Superior temporal gyrus (tissue), 1 donor: ENCODE measurements around the gene AGTRAP.

Experiments
- DNase-seq: peaks from one replicate; pipeline ENCODE4 v3.0.0-alpha.2; 2016; ENCODE audit errors: extremely low spot score

AGTRAP gene

DNA sequence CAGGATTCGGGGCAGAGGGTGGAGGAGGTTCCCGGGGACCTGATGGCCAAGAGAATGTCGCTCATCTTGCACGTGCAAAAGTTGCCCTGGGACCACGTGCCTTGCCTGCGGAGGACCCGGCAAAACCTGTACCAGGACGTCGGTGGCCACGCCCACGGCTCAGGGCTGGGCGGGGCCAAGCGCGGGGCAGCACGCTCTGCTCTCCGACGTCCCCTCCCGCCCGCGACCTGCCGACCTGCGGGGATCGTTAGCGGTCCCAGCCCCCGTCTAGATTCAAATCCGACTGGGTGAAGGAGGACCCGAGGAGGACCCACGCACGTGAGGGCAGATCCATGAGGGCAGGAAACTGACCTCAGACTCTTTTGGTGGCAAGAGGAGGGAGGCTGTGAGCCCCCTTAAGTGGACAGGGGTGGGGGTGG, 26.1 kb downstream of the AGTRAP start, which contains the start of gene C1orf167:
Gene C1orf167 (plus strand): TSS at position 206 of the 419 bp plus-strand sequence. CDS start 2,208 bp downstream, outside the sequence.
- DNase-seq = no peak

DNA sequence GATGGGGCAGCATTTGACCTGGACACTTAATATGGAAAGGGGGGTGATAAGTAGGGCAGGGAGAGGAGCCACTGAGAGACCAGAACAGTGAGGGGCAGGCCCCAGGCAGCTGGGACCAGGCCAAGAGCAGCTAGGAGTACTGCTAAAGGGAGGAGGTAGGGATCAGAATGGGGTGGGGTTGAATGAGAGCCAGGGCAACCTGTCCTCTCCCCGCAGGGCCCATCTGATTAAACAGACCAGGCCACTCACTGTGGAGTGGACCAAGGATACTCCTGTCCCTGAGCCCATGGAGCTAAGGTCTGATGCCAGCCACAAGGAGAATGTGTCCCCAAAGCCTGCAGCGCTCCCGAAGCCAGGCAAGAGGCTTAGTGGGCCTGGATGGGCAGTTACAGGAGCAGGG, 28.2 kb downstream of the AGTRAP start:
- DNase-seq = no peak

DNA sequence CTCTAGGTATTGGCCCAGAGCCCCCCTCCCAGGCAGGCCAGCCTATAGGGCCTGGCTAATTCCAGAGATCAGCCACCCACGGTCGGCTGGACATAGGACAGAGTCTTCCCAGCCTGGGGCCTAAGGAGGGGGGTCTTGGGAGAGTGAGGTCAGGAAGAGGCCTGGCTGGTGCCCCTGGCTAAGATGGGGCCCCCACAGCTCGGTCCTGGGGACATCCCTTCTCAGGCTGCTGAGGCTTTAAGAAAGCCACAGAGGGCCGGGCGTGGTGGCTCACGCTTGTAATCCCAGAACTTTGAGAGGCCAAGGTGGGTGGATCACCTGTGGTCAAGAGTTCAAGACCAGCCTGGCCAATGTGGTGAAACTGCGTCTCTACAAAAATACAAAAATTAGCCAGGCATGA, 28.6 kb downstream of the AGTRAP start:
- no peak for DNase-seq

DNA sequence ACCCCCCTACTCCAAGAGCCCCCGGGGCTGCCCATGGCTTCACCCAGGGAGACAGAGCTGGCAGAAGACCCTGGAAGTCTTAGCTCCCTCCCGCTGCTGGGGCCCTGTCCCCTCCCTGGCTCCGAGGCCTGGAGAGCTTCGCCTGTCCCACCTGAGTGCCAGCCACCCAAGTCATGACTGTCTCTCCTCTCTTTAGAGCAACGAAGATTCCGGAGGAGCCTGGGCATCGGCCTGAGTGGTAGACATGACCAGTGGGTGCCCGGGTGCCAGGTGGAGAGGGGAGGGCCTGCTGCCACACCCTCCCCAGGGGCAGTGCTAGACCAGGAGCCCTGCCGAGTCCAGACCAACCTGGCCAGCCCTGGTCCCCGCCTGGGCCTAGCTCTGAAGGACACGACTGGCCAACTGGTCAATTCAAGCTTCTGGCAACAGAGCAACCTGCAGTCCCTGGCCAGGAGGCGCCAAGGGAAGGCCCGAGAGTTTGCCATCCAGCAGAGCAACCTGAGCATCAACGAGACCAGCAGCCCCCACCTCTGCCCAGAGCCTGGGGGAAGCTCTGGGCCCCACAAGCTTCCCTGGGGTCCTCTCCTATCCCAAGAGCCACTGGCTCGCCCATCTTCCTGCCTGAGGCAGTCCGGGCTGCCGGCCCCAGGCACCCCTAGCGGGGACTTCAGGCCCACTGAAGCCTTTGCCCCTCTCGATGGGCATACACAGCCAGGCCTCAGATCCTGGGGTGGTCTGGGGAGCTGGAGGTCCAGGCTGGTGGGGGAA, 29.9 kb downstream of the AGTRAP start:
- no peak for DNase-seq

DNA sequence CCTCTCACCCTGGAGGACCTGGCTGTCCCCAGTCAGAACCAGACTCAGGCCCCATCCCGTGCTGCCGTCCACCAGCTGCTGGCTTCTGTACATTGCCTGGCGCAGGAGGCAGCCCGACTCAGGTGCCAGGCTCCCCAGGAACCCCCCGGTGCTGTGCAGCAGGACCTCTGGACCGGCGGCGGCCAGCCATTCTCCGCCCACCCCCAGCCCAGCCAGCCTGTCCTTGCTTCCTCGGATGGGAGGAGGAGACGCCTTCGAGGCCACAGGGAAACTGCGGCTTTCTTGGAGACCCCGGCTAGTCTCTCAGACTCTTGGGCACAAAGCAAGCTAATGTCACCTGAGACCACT, 30.5 kb downstream of the AGTRAP start:
- no peak for DNase-seq

DNA sequence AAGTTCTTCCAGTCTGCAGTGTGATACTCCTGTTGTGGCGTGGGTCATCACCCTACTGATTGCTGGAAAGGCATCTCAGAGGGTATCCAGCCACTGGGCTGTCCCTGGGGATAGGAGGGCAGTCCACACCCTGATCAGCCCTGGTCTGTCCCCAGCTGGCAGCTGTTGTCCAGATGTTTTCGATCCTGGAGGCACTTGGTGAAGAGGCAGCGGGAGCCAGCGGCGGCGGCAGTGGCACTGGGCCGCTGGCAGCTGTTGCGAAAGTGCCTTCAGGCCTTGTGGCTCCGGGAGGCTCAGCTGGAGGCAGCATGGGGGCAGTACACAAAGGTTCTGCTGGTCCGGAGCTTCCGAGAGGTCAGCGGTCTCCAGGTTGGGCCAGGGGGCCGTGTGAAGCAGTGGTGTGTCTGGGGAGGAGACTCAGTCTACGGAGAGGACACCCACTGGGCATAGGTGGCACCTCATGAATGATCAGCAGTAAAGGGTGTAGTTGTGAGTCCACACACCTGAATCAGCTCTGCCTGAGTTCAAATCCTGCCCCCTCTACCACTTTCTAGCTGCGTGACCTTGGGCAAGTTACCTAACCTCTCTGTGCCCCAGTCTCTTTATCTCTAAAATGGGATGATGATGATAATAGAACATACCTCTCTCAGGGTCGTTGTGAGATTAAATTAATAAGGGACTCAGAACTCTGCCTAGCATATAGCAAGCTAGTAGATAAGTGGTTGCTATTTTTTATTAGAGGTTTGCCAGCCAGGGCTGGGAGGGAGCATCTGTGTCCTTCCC, 32.2 kb downstream of the AGTRAP start:
- no peak for DNase-seq

DNA sequence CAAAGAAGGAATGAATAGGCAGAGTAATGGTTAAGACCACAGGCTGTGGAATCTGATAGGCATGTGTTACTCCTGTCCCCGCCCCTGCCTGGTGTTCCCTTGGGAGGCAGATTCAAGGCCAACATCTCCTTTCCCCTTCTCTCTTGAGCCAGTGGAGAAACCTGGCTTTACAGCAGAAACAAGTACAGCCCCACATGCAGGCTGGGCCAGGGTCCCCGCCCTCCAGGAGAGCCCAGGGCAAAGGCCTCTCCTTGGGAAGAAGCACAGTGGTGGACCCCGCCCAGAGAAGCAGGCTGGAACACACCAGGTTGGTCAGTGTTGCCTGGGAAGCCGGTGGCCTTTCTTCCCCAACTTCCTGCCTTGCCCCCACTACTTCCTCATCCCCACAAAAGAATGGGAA, 32.9 kb downstream of the AGTRAP start:
- no peak for DNase-seq

DNA sequence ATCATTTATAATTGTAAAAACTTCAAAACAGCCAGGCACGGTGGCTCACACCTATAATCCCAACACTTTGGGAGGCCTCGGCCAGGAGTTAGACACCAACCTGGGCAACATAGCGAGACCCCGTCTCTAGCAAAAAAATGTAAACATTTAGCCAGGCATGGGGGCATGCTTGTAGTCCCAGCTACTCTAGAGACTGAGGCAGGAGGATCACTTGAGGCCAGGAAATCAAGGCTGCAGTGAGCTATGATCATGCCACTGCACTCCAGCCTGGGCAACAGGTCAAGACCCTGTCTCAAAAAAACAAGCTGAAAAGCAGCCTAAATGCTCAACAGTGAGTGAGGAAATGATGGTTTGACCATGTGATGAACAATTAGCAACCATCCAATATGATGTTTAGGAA, 33.3 kb downstream of the AGTRAP start:
- no peak for DNase-seq

DNA sequence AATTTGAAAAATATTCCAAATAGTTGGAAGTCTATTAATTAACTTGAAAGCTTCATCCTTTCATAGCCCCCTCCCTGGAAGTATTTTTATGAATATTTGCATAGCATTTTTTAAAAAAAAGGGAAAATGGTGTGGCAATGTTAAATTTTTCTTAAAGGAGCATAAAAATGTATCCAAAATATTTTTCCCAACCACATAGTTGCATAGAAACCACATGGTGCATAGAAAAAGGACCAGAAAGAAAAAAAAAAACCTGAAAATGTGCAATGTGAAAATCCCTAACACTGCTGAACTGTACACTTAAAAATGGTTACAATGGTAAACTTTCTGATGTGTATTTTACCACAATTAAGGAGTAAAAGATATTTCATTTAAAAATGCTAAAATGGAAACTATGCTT, 34.1 kb downstream of the AGTRAP start:
- no peak for DNase-seq

DNA sequence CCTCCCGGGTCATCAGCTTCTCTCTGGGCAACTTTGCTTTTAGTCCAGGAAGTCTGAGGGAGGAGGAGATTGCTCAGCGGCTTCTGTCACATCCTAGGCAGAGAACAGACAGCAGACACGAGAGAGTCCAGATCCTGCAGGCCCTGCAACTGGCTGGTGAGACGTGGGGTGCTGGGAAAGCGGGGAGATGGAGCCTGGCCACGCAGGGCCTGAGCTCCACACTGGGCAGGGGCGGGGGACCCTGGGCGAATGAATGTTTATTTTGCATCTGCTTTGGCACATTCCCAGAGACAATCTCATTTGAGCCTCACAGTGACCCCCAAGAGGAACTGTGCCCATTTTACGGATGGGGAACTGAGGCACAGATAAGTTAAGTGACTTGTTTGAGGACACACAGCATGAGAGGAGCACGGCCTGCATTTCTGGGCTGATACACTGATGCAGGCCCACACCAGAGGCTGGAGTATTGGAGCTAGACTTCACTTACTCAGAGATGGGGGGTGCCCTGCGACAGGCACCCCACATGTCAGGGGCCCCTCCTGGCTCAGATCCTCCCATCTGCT, 35.6 kb downstream of the AGTRAP start:
- DNase-seq = no peak

DNA sequence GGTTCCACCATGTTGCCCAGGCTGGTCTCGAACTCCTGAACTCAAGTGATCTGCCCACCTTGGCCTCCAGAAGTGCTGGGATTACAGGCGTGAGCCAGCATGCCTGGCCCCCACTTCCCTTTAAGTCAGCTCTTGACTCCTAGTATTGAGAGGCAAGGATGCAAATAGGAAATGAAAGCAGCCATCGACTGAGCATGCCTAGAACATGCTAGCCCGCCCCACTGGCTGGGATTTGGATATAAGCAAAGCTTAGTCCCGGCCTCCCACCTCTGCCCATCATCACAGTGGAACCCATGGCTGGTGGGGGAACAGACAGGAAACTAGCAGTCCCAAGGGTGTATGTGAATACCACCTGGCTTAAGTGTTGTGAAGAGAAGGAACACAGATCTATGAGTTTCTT, 36.5 kb downstream of the AGTRAP start:
- no peak for DNase-seq

DNA sequence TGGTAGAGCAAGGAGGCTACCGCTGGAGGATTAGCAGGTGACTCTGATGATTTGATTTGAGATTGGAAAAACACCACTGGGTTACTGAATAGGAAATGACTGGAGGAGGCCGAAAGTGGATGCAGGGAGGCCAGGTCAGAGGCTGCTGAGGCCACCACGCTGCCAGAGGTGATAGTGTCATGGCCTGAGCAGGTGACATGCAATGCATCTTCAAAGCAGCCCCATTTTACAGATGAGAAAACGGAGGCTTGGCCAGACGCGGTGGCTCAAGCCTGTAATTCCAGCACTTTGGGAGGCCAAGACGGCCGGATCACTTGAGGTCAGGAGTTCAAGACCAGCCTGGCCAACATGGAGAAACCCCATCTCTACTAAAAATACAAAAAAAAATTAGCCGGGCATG, 38.8 kb downstream of the AGTRAP start:
- DNase-seq = no peak

DNA sequence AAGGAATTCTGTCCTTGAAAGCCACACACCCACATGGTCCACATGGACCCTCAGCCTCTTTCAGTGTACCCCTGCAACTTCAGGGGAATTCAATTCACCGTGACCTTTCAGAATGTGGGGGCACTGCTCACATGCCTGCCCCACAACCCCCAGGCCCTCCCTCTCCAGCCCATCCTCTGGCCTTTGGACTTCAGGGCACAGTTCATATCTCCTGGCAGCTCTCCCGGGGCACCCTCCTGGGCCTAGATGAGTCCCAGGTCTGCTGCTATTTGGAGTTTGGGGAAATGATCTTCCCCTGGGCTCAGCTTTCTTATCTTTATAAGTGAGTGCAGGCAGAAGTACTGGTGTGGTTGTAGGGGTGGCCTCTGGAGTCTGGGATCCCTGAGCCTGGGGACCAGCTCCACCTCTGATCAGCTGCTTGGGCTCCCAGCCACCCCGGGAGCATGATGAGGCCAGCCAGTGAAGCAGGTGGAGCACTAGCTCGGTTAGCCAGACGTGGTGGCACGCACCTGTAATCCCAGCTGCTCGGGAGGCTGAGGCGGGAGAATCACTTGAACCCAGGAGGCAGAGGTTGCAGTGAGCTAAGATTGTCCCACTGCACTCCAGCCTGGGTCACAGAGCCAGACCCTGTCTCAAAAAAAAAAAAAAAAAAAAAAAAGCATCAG, 41.9 kb downstream of the AGTRAP start:
- DNase-seq = no peak

DNA sequence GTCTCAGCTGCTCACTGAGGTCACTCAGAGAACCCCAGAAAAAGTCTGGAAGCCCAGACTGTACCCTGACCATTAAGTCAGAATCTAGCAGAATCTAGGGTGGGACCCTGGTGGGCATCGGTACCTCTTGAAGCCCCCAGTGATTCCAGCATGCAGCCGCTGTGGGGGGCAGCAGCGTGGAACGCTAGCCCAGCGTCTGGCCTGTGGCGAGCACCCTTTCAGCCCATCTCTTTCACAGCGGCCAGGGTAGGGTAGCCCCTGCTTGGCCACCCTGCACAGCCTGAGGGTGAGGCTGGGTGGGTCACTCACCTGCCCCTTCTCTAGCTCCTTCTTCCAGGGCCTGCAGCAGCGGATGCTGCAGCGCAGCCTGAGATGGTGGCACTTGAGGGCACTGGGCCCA, 42.4 kb downstream of the AGTRAP start:
- DNase-seq = no peak

DNA sequence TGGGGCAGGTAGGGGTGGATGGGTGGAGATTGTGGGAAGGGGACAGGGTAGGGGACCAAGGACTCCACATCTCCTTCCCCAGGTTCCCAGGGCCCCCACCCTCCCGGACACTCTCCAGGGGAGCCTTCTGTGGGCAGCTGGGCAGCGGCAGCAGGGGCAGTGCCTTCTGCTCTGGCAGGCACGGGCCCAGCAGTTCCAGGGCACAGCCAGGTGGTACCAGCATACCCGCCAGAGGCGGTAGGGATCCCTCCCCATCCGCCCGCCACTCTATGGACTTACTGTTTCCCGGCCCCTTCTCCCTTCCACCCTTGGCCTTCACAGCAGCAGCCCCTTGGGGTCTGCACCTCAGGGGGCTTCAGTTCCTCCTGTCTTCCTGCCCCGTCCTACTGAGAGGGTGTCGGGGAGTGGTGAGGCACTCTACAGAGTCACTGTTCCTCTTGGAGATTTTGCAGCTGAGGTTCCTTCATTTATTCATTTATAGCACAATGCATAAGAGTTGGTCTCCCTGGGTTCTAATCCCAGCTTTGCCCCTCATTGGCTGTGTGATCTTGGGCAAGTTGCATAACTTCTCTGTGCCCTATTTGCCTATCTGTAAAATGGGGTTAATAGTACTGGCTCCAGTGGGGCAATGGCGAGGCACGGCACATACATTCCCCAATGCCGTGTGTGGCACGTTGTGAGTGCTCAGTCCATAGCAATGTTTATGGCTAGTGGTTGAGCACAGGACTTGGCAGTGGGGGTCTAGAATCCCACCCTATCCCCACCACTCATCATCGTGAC, 43.1 kb downstream of the AGTRAP start:
- DNase-seq = no peak

DNA sequence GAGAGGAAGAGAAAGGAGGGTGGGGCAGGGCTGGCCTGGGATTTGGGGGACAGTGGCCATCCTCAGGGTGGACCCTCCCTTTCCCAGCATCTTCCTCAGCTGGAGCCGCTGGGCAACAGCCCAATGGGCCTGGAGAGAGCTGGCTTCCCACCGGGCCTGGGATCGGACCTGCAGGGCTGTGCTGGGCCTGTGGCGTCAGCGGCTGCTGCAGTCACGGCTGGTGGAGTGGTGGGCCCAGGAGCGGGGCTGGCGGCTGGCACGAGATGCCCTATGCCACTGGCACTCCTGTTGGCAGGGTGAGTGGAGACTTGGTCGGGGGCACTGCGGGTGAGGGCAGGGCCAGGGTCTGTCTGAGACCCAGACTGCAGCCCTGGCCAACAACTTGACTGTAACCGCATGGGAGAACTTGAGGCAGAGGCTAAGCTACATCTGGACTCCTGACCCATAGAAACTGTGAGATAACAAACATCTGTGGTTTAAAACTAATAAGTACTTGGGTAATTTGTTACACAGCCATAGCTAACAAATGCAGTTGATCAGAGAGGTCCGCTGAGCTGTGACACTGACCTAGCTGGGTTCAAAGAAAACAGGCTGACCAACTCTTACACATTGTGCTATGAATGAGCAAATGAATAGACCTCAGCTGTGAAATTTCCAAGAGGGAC, 43.9 kb downstream of the AGTRAP start:
- no peak for DNase-seq

DNA sequence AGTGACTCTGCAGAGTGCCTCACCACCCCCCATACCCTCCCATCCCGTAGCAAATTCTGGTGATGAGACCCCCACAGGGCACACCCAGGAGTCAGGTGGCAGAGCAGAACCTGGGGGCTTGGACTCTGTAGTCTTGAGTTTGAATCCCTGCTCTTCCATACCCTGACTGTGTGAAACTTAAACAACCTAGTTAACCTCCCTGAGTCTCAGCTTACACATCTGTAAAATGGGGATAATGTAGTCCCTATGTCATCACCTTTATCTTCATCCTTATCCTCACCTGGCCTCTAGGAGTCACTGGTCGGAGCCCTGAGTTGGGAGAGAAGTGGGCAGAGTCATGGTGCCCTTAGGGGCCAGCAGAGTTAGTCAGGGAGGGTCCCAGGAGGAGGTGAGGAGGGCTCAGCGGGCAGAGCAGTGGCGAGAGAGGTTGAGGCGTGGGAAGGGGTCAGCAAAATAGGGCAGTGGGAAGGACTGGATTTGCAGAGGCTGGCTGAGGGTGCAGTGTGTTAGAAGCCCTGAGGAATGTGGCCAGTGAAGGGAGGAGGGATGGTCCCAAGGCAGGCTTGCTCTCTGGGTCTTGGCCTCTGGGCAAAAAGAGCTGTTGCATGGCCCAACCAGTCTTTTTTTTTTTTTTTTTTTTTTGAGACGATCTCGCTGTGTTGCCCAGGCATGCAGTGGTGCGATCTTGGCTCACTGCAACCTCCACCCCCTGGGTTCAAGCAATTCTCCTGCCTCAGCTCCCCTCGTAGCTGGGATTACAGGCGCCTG, 44.6 kb downstream of the AGTRAP start:
- DNase-seq = no peak

DNA sequence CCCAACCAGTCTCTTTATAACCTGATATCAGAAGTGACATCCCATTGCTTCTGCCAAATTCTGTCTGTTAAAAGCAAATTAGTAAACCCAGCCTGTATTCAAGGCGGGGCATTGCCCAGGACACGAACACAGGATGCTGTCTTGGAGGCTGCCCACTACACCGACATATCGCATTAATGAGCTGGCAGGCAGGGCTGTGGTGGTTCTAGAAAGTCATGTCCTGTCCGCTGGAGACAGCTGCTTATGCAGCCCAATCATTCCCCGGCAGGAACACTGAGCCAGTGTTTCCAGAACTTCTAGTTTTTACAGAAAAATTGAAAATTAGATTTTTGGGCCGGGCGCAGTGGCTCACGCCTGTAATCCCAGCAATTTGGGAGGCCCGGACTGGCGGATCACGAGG, 45.4 kb downstream of the AGTRAP start:
- no peak for DNase-seq

DNA sequence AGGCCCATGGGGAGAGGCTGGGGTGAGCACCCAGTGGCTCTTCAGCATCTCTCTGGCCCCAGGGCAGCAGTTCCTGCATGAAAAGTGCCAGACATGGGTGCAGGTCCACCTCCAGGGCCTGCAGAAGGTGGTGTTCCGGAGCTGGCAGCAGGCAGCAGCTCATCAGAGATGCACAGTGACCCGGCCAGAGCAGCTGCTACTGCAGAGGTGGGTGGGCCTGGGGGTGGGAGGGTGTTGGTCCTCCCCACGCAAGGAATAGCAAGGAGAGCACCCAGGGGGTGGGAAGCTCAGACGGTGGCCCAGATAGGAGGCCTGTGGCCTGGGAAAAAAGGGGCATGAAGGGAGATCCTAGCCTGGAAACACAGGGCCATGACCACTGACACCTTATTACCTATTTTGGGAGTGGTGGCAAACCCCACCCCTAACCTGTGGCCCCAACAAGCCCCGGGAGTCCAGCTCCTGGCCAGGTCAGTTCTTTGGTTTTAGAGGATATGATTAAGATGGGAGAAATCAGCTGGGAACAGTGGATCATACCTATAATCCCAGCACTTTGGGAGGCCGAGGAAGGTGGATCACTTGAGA, 46.3 kb downstream of the AGTRAP start:
- no peak for DNase-seq

DNA sequence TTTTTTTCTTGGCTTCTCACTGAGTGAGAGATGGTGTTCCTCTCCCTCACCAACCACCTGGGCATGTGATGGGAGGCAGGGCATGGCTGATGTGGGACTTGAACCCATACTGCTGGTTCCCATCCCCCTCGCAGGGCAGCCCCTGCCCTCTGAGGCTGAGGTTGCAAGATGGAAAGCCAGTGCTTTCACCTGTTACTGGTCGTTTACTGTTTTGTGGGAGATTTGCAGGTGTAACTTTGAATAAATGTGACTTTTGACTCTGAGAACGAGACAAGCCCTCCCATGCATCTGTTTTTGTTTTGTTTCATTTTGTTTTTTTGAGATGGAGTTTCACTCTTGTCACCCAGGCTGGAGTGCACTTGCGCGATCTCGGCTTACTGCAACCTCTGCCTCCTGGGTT, 47.6 kb downstream of the AGTRAP start:
- no peak for DNase-seq
